H9 (cell line): ENCODE results near the gene GGA1. TPM values are rescaled to one million over a fixed set of nuclear protein-coding genes. Genes with fewer than 3 reads are reported as not detected.

Experiments
- DNase-seq: peaks from one replicate; pipeline ENCODE4 v3.0.0-alpha.2; 2017
- H2AFZ ChIP-seq: one replicate; pipeline ENCODE4 v1.6.1; 2013; ENCODE audit warnings: mild to moderate bottlenecking, low read length, control low read depth, moderate library complexity
- H2AK5ac ChIP-seq: 2 replicates; pipeline ENCODE4 v1.6.1; 2013; ENCODE audit warnings: low read length, control low read depth, mixed read lengths; ENCODE audit not compliant: insufficient read length
- H2BK120ac ChIP-seq: one replicate; pipeline ENCODE4 v1.6.1; 2013; ENCODE audit warnings: low read depth, mild to moderate bottlenecking, low read length, control low read depth, inconsistent platforms; ENCODE audit not compliant: poor library complexity, severe bottlenecking
- H2BK12ac ChIP-seq: 2 replicates; pipeline ENCODE4 v1.6.1; 2013; ENCODE audit warnings: low read length, control low read depth, mixed read lengths, low read depth; ENCODE audit not compliant: insufficient read length
- H2BK15ac ChIP-seq: 2 replicates; pipeline ENCODE4 v1.6.1; 2013; ENCODE audit warnings: low read depth, low read length, control low read depth
- H2BK20ac ChIP-seq: one replicate; pipeline ENCODE4 v1.6.1; 2013; ENCODE audit warnings: low read depth, mild to moderate bottlenecking, low read length, control low read depth, inconsistent platforms; ENCODE audit not compliant: poor library complexity, severe bottlenecking
- H2BK5ac ChIP-seq: 2 replicates; pipeline ENCODE4 v1.6.1; 2013; ENCODE audit warnings: low read length, control low read depth, mixed read lengths; ENCODE audit not compliant: insufficient read length
- H3K14ac ChIP-seq: 2 replicates; pipeline ENCODE4 v1.6.1; 2013; ENCODE audit warnings: low read length, control low read depth; ENCODE audit not compliant: insufficient read depth
- H3K18ac ChIP-seq: 2 replicates; pipeline ENCODE4 v1.6.1; 2013; ENCODE audit warnings: low read depth, mild to moderate bottlenecking, mixed read lengths, low read length, control low read depth; ENCODE audit not compliant: insufficient read length
- H3K23ac ChIP-seq: 2 replicates; pipeline ENCODE4 v1.6.1; 2013; ENCODE audit warnings: low read length, control low read depth, mixed read lengths, low read depth; ENCODE audit not compliant: insufficient read length
- H3K23me2 ChIP-seq: 2 replicates; pipeline ENCODE4 v1.6.1; 2013; ENCODE audit warnings: low read depth, mild to moderate bottlenecking, mixed read lengths, low read length, control low read depth; ENCODE audit not compliant: insufficient read length, poor library complexity, severe bottlenecking
- H3K27ac ChIP-seq: 2 replicates; pipeline ENCODE4 v1.5.1; 2013; ENCODE audit warnings: low read length, control low read depth, mixed read lengths, low read depth; ENCODE audit not compliant: insufficient read length
- H3K27me3 ChIP-seq: 2 replicates; pipeline ENCODE4 v1.6.1; 2013; ENCODE audit warnings: low read length, control low read depth, inconsistent platforms; ENCODE audit not compliant: insufficient read depth
- H3K4ac ChIP-seq: 2 replicates; pipeline ENCODE4 v1.6.1; 2013; ENCODE audit warnings: low read depth, mild to moderate bottlenecking, control low read depth, inconsistent platforms, low read length, moderate library complexity
- H3K4me1 ChIP-seq: 2 replicates; pipeline ENCODE4 v1.6.1; 2013; ENCODE audit warnings: low read length, control low read depth, inconsistent platforms; ENCODE audit not compliant: insufficient read depth
- H3K4me2 ChIP-seq: 2 replicates; pipeline ENCODE4 v1.6.1; 2013; ENCODE audit warnings: low read length, control low read depth, mixed read lengths; ENCODE audit not compliant: insufficient read length, insufficient read depth
- H3K56ac ChIP-seq: 2 replicates; pipeline ENCODE4 v1.6.1; 2013; ENCODE audit warnings: low read depth, mild to moderate bottlenecking, mixed read lengths, low read length, control low read depth; ENCODE audit not compliant: insufficient read length
- H3K79me1 ChIP-seq: 2 replicates; pipeline ENCODE4 v1.6.1; 2013; ENCODE audit warnings: low read depth, mild to moderate bottlenecking, moderate library complexity, low read length, control low read depth, inconsistent platforms; ENCODE audit not compliant: insufficient read depth, poor library complexity, severe bottlenecking
- H3K79me2 ChIP-seq: 2 replicates; pipeline ENCODE4 v1.6.1; 2013; ENCODE audit warnings: low read length, control low read depth, inconsistent platforms; ENCODE audit not compliant: insufficient read depth
- H3K9ac ChIP-seq: 2 replicates; pipeline ENCODE4 v1.6.1; 2013; ENCODE audit warnings: low read length, control low read depth, mixed read lengths; ENCODE audit not compliant: insufficient read length; ENCODE audit errors: extremely low read depth
- H3K9me3 ChIP-seq: one replicate; pipeline ENCODE4 v1.6.1; 2013; ENCODE audit warnings: low read depth, low read length, inconsistent platforms; ENCODE audit not compliant: control insufficient read depth
- H3T11ph ChIP-seq: one replicate; pipeline ENCODE4 v1.6.1; 2013; ENCODE audit warnings: mild to moderate bottlenecking, low read length, control low read depth, inconsistent platforms
- H4K20me1 ChIP-seq: one replicate; pipeline ENCODE4 v1.6.1; 2013; ENCODE audit not compliant: control insufficient read depth, insufficient read length, insufficient read depth
- H4K5ac ChIP-seq: 2 replicates; pipeline ENCODE4 v1.6.1; 2013; ENCODE audit warnings: low read depth, mild to moderate bottlenecking, mixed read lengths, low read length, control low read depth; ENCODE audit not compliant: insufficient read length
- H4K8ac ChIP-seq: replicated peaks from 2 replicates; pipeline ENCODE4 v1.6.1; 2013; ENCODE audit warnings: low read length, control low read depth, mixed read lengths, low read depth; ENCODE audit not compliant: insufficient read length
- H4K91ac ChIP-seq: 2 replicates; pipeline ENCODE4 v1.6.1; 2013; ENCODE audit warnings: low read depth, mild to moderate bottlenecking, moderate library complexity, mixed read lengths, low read length, control low read depth; ENCODE audit not compliant: insufficient read length
- H3K27ac Mint-ChIP-seq, 3 experiments: 2 replicates in 2 of 3; 3 replicates in 1 of 3; pipeline ENCODE4 v1.8.0; 2020 to 2021; ENCODE audit warnings: mixed read lengths in 3 of 3, mild to moderate bottlenecking in 1 of 3, moderate library complexity in 1 of 3
- H3K27me3 Mint-ChIP-seq: 2 replicates; pipeline ENCODE4 v1.8.0; 2021; ENCODE audit warnings: low read depth, mild to moderate bottlenecking, moderate library complexity, mixed read lengths
- H3K36me3 Mint-ChIP-seq, 3 experiments: 2 replicates in 2 of 3; 3 replicates in 1 of 3; pipeline ENCODE4 v1.8.0; 2020 to 2021; ENCODE audit warnings: low read depth in 3 of 3, mixed read lengths in 3 of 3; ENCODE audit not compliant: insufficient read depth in 1 of 3
- H3K4me1 Mint-ChIP-seq, 2 experiments: 2 replicates each; pipeline ENCODE4 v1.8.0; 2020; ENCODE audit warnings: mixed read lengths in 2 of 2
- H3K4me3 Mint-ChIP-seq, 2 experiments: 2 replicates in 1 of 2; 3 replicates in 1 of 2; pipeline ENCODE4 v1.8.0; 2020 to 2021; ENCODE audit warnings: mild to moderate bottlenecking in 2 of 2, mixed read lengths in 2 of 2, moderate library complexity in 1 of 2
- H3K9me3 Mint-ChIP-seq, 2 experiments: 2 replicates in 1 of 2; 3 replicates in 1 of 2; pipeline ENCODE4 v1.8.0; 2020; ENCODE audit warnings: mild to moderate bottlenecking in 2 of 2, mixed read lengths in 2 of 2, moderate library complexity in 1 of 2
- WGBS: extraction: QIAGEN DNeasy Blood & Tissue Kit; methylation state at CpG from one replicate; pipeline ENCODE4 v1.1.7; 2013; ENCODE audit warnings: missing lambda C conversion rate, low lambda C conversion rate, mixed read lengths; ENCODE audit not compliant: insufficient read length; ENCODE audit errors: extremely low coverage; 5-methylcytosine and 5-hydroxymethylcytosine counted together
- total RNA-seq: library from RNA; stranded (reverse); gene quantifications from 2 replicates; pipeline ENCODE4 v1.2.1, GENCODE V29; 2021
- TF ChIP-seq, protein P1 (sequence below): fragments of 200-600 bp; sonication (generic); conservative IDR thresholded peaks from 3 replicates; pipeline ENCODE4 v1.8.0; 2021; ENCODE audit warnings: antibody characterized with exemption, mild to moderate bottlenecking

Gene GGA1
- total RNA-seq, 1 experiment from 2014 or later: 61.7 TPM

GRCh38 chr22:37559521-37559900, 49.1 kb upstream of the GGA1 start:
- H3K9ac ChIP-seq: no peak overlapping the region
- Mint-ChIP-seq H3K27me3 (peaks cover 60% of the 10 kb centered on the region), H3K4me1 (peaks cover 51 to 56% of the 10 kb centered on the region in 2 experiments), H3K4me3 (peak overlapping the region; percentile 64 to 78), H3K9me3 (no peaks in the 10 kb centered on the region; a peak in 1 of 5 replicates), H3K27ac (no peak overlapping the region), H3K36me3 (peaks cover 0 to 2% (median 0%) of the 10 kb centered on the region in 3 experiments; a peak in 1 of 7 replicates)
- WGBS: no CpG with 5 or more reads among the region's 6 CpGs
- no peak overlapping the region for H4K8ac ChIP-seq
- H2BK5ac ChIP-seq: no peak overlapping the region
- H2BK15ac ChIP-seq: no peak overlapping the region
- no peak overlapping the region for H2BK120ac ChIP-seq
- H2BK12ac ChIP-seq: no peak overlapping the region
- peaks cover 3% of the 10 kb centered on the region; the same call in 1 of the 2 replicates for H3K27me3 ChIP-seq
- no peak overlapping the region for H3K23ac ChIP-seq
- no peaks in the 10 kb centered on the region for H3K79me1 ChIP-seq
- H2AFZ ChIP-seq: no peak overlapping the region
- TF ChIP-seq, protein P1, sequence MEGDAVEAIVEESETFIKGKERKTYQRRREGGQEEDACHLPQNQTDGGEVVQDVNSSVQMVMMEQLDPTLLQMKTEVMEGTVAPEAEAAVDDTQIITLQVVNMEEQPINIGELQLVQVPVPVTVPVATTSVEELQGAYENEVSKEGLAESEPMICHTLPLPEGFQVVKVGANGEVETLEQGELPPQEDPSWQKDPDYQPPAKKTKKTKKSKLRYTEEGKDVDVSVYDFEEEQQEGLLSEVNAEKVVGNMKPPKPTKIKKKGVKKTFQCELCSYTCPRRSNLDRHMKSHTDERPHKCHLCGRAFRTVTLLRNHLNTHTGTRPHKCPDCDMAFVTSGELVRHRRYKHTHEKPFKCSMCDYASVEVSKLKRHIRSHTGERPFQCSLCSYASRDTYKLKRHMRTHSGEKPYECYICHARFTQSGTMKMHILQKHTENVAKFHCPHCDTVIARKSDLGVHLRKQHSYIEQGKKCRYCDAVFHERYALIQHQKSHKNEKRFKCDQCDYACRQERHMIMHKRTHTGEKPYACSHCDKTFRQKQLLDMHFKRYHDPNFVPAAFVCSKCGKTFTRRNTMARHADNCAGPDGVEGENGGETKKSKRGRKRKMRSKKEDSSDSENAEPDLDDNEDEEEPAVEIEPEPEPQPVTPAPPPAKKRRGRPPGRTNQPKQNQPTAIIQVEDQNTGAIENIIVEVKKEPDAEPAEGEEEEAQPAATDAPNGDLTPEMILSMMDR: no peak
- no peak overlapping the region for H3T11ph ChIP-seq
- H3K4ac ChIP-seq: no peak overlapping the region
- no peaks in the 10 kb centered on the region; the same call in 1 of the 2 replicates for H3K79me2 ChIP-seq
- H4K5ac ChIP-seq: no peak overlapping the region
- no peak overlapping the region for H2BK20ac ChIP-seq
- no peak overlapping the region for H3K14ac ChIP-seq
- H3K18ac ChIP-seq: no peak overlapping the region
- no peak overlapping the region for H3K56ac ChIP-seq
- no peak overlapping the region for H4K91ac ChIP-seq
- H3K9me3 ChIP-seq: no peaks in the 10 kb centered on the region
- H3K27ac ChIP-seq: no peak overlapping the region
- peak overlapping the region; percentile 34 for H3K4me2 ChIP-seq
- H3K4me1 ChIP-seq: peaks cover 7% of the 10 kb centered on the region; the same call in 1 of the 2 replicates
- no peak overlapping the region for H2AK5ac ChIP-seq
- no peaks in the 10 kb centered on the region for H4K20me1 ChIP-seq
- peak; percentile 36 for DNase-seq
- H3K23me2 ChIP-seq: peaks cover 13% of the 10 kb centered on the region
